Activated CD8-positive, alpha-beta memory T cell treated with anti-CD3 and anti-CD28 coated beads, Interleukin-2, amount 10 ng/mL, durations not matched to agents 7 days and 5 days (primary cell): ENCODE results near the gene VPS45. TPM values are rescaled to one million over a fixed set of nuclear protein-coding genes. Genes with fewer than 3 reads are reported as not detected.

Source experiments
- ATAC-seq: fragments of 150-1000 bp; cut with Tn5 transposase; one replicate; pipeline ENCODE4 v1.10.0; 2021; ENCODE audit warnings: moderate library complexity
- CTCF ChIA-PET: fragments of 350-600 bp; sonication (Branson Sonifier 250); formaldehyde crosslinking; loops from one replicate; lab custom pipeline; 2021; ENCODE audit warnings: antibody characterized with exemption; lab: Charles Lee
- DNase-seq: peaks from one replicate; pipeline ENCODE4 v3.0.0-alpha.2; 2020
- H3K27ac Mint-ChIP-seq: one replicate; pipeline ENCODE4 v1.8.0; 2021; ENCODE audit warnings: mild to moderate bottlenecking, mixed read lengths
- H3K27me3 Mint-ChIP-seq: one replicate; pipeline ENCODE4 v1.8.0; 2021; ENCODE audit warnings: mixed read lengths
- H3K36me3 Mint-ChIP-seq: one replicate; pipeline ENCODE4 v1.8.0; 2021; ENCODE audit warnings: mild to moderate bottlenecking, mixed read lengths
- H3K4me1 Mint-ChIP-seq: one replicate; pipeline ENCODE4 v1.8.0; 2021; ENCODE audit warnings: mixed read lengths
- H3K4me3 Mint-ChIP-seq: one replicate; pipeline ENCODE4 v1.8.0; 2021; ENCODE audit warnings: mild to moderate bottlenecking, moderate library complexity, mixed read lengths
- H3K9me3 Mint-ChIP-seq: one replicate; pipeline ENCODE4 v1.8.0; 2022; ENCODE audit warnings: low read depth, mixed read lengths
- total RNA-seq, 2 experiments: library from RNA; stranded (reverse); gene quantifications; one replicate each; pipeline ENCODE4 v1.2.3, GENCODE V29; 2021

Gene VPS45
- total RNA-seq, 2 experiments from 2014 or later, result 34.7 to 35.9 TPM

DNA sequence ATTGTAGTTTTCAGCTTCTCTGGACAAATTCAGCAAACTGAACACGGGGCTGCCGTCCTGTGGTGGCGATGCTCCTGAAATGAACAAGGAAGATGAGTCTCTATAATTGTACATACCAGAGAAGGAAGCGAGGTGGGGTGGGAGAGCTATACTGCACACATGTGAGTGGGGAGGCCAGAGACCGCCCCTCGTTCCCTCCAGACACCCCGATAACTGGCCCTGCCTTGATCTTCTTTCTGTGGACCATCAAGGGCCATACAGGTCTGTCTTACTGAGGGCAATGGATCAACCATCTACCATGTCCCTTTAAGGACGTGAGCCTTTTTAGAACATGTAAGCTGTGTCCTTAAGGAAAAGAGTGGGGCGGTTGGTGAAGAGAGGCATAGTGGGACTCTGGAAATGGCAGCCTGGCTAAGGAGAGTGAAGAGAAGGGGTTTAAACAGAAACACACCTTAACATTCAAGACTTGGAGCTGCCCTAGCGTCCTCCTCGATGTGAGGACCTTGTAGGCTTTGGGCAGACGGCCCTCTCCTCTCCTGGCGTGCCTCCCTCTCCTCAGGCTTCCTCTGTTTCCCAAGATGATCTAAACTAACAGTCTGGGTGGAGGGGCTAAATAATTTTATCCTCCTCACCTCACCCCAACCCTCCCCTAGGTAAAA lies 88.0 kb downstream of the VPS45 start:
- no peaks in the 10 kb centered on the region for H3K9me3 Mint-ChIP-seq
- H3K4me3 Mint-ChIP-seq, result no peak overlapping the region
- H3K4me1 Mint-ChIP-seq, result peaks cover 87% of the 10 kb centered on the region
- peak overlapping the region; percentile 18 for H3K27ac Mint-ChIP-seq
- ATAC-seq (no peak), DNase-seq (no peak)
- H3K36me3 Mint-ChIP-seq, result peaks cover 85% of the 10 kb centered on the region
- no peaks in the 10 kb centered on the region for H3K27me3 Mint-ChIP-seq
- CTCF ChIA-PET, result interaction anchor here (1.2 to 26.8 kb wide), 3 partner anchors 10 to 84 kb away, joined by 4 to 424 read pairs (median 44); partner anchors contain the start of gene VPS45

DNA sequence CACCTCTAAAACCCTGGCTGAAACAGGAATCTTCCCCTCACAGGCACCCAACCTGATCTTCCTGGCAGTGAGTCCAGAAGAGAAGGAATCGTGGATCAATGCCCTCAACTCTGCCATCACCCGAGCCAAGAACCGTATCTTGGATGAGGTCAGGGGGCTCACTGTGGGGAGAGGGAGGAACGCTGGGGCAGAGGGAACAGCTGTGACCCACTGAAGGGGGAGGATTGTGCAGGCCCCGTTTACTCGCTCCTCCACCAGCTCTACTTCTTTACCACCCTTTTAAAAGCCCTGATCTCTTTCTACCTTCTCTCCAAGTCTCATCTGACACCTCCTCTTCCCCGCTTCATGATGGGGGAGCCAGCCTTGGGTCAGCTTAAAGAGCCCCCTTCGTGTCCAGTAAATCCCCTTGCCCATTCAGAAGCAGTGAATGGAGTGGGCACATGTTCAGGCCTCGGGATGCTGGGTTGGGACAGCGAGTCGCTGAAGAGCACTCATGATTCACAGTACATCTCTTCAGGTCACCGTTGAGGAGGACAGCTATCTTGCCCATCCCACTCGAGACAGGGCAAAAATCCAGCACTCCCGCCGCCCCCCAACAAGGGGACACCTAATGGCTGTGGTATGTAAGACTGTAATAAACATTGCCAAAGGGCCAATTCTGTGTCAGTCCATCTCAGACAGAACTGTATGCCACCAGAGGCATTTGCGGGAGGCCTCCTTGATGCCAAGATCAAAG lies 89.5 kb downstream of the VPS45 start:
- peaks cover 76% of the 10 kb centered on the region for H3K36me3 Mint-ChIP-seq
- H3K4me1 Mint-ChIP-seq, result peaks cover 91% of the 10 kb centered on the region
- CTCF ChIA-PET, result interaction anchor here (1.2 to 26.8 kb wide), 4 partner anchors 8 to 85 kb away, joined by 3 to 424 read pairs (median 24); partner anchors contain the start of gene VPS45
- peak; percentile 23 for DNase-seq
- no peak overlapping the region for H3K27ac Mint-ChIP-seq
- no peak overlapping the region for H3K4me3 Mint-ChIP-seq
- H3K9me3 Mint-ChIP-seq, result no peaks in the 10 kb centered on the region
- no peak for ATAC-seq
- H3K27me3 Mint-ChIP-seq, result no peaks in the 10 kb centered on the region

DNA sequence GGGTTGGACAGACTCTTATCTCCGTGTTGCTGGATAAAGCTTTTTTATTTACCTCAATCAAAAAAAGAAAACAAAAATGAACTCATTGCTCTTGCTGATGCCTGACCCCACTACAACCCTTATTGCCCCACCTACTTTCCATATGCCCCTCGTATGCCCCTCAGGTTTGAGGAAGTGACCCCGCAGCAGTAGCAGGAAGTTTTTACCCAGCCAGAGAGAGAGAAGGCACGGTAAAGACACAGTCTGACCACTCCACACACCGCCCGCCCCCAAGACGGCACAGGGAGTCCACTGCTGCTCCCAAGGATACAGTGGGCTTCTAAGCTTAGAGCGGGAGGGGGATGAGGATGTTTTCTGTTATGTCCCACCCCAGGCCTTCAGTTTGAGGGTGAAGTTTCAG lies 92.0 kb downstream of the VPS45 start:
- H3K27ac Mint-ChIP-seq, result peak overlapping the region; percentile 70
- H3K4me1 Mint-ChIP-seq, result peaks cover 82% of the 10 kb centered on the region
- H3K27me3 Mint-ChIP-seq, result no peaks in the 10 kb centered on the region
- ATAC-seq (no peak), DNase-seq (no peak)
- CTCF ChIA-PET, result interaction anchor here (1.2 to 26.8 kb wide), 6 partner anchors 9 to 88 kb away, joined by 3 to 424 read pairs (median 5); partner anchors contain the start of gene VPS45
- no peaks in the 10 kb centered on the region for H3K9me3 Mint-ChIP-seq
- H3K36me3 Mint-ChIP-seq, result peaks cover 57% of the 10 kb centered on the region
- no peak overlapping the region for H3K4me3 Mint-ChIP-seq

DNA sequence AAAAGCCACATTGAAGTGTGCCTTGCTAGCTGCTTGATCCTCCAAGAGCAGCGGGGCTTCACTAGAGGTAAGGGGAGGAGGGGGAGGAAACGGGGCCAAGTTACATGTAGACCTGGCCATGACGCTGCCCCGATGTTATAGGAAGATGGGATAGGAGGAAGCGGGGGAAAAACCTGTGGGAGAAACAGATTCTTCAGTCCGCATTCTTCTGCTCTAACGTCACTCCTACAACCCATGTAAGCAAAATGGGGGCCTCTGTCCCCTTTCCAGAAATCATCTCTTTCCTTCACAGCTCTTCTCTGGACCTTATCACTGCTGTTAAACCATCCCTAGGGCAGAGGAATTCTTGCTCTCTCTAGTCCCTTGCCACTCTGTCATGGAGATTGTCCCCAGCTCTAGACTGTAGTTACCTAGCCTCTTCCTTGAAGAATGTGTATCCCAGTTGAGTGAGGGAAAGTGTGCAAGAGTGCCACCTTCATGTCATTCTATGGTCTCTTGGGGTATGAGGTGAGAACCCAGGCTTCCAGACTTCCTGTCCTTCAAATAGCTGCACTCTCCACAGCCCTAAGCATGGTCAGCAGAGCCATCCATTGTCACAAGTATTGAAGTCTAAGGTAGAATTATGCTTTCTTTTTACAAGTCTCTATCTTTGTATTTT lies 93.5 kb downstream of the VPS45 start:
- peaks cover 42% of the 10 kb centered on the region for H3K36me3 Mint-ChIP-seq
- H3K4me3 Mint-ChIP-seq, result no peak overlapping the region
- CTCF ChIA-PET, result interaction anchor here (1.0 to 26.8 kb wide), 11 partner anchors 10 to 259 kb away, joined by 3 to 424 read pairs (median 3); partner anchors contain the start of genes PLEKHO1 and VPS45
- peak overlapping the region; percentile 37 for H3K27ac Mint-ChIP-seq
- H3K27me3 Mint-ChIP-seq, result no peaks in the 10 kb centered on the region
- ATAC-seq, result no peak
- no peak for DNase-seq
- peaks cover 86% of the 10 kb centered on the region for H3K4me1 Mint-ChIP-seq
- H3K9me3 Mint-ChIP-seq, result no peaks in the 10 kb centered on the region

DNA sequence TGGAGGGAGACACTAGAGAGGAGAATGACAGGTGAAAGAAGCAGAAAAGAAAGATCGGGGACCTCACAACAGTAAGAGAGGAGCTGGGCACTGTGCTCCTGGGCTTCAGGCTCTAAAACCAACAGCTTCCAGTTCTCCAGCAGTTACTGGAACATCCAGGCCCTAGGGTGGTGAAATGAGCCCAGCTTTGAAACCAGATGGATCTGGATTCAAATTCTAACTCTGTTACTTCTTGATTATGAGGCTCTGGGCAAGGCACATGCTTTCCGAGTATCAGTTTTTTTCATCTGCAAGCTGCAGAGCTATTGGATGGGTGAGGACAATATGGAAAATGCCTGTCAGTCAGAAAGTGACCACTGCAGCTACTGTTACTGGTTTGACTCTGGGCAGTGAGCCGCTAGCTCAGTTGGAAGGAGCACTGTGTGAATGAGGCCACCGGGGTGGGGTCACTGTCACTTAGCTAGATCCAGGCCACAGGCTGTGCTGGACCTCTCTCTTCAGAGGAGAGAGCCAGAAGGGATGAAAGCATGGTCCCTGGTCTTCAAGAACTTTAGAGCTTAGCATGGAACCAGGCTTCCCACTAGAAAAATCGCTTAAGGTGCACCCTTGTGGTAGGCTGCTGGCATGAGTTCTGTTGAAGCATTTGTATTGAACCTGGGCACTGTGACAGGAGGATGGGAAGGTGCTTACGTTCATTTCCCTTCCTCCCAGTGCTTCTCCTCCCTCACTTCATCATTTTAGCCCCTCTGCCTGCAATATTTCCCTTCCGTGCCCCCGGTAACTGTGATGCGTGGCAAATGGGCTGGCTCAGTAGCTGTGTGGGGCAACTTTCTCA lies 94.4 kb downstream of the VPS45 start:
- Mint-ChIP-seq H3K36me3 (peaks cover 33% of the 10 kb centered on the region), H3K27ac (peak overlapping the region; percentile 25), H3K27me3 (no peaks in the 10 kb centered on the region), H3K9me3 (no peaks in the 10 kb centered on the region), H3K4me3 (no peak overlapping the region), H3K4me1 (peaks cover 80% of the 10 kb centered on the region)
- CTCF ChIA-PET, result interaction anchor here (1.1 to 26.8 kb wide), 8 partner anchors 11 to 260 kb away, joined by 3 to 424 read pairs (median 4); partner anchors contain the start of genes PLEKHO1 and VPS45
- ATAC-seq (no peak), DNase-seq (no peak)

DNA sequence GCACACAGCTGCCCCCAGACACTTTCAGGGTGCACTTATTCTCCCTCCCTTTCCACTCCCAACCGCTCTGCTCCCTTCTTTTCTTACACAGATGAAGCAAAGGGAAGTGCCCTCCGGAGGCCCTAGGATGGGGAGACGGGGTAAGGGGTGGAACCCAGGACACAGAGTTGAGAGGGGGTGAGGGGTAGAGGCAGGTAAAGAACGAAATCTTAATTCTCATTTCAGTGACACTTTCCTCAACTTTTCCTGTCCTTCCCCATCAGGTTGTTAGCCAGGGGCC lies 94.9 kb downstream of the VPS45 start:
- no peak for DNase-seq
- Mint-ChIP-seq H3K4me1 (peaks cover 74% of the 10 kb centered on the region), H3K27ac (no peak overlapping the region), H3K4me3 (no peak overlapping the region), H3K36me3 (peaks cover 27% of the 10 kb centered on the region), H3K9me3 (no peaks in the 10 kb centered on the region), H3K27me3 (no peaks in the 10 kb centered on the region)
- ATAC-seq, result no peak
- CTCF ChIA-PET, result interaction anchor here (1.1 to 26.8 kb wide), 6 partner anchors 11 to 260 kb away, joined by 3 to 424 read pairs (median 4); partner anchors contain the start of gene VPS45

- Mint-ChIP-seq H3K9me3 (no peaks in the 10 kb centered on the region), H3K27me3 (no peaks in the 10 kb centered on the region), H3K27ac (peak overlapping the region; percentile 50), H3K36me3 (peaks cover 22% of the 10 kb centered on the region), H3K4me1 (peaks cover 68% of the 10 kb centered on the region), H3K4me3 (no peak overlapping the region)
- ATAC-seq, result no peak
- CTCF ChIA-PET, result interaction anchor here (1.5 to 26.8 kb wide), 4 partner anchors 10 to 92 kb away, joined by 3 to 424 read pairs (median 32); partner anchors contain the start of genes PLEKHO1 and VPS45
- no peak for DNase-seq
Observed at GRCh38 chr1:150162862-150163706, 95.5 kb downstream of the VPS45 start.

- Mint-ChIP-seq H3K4me1 (peaks cover 59% of the 10 kb centered on the region), H3K27ac (no peak overlapping the region), H3K36me3 (peaks cover 14% of the 10 kb centered on the region), H3K9me3 (no peaks in the 10 kb centered on the region), H3K4me3 (no peak overlapping the region), H3K27me3 (no peaks in the 10 kb centered on the region)
- CTCF ChIA-PET, result interaction anchor here (2.6 to 26.8 kb wide), 4 partner anchors 11 to 93 kb away, joined by 8 to 424 read pairs (median 32); partner anchors contain the start of genes PLEKHO1 and VPS45
- DNase-seq (no peak), ATAC-seq (no peak)
Observed at GRCh38 chr1:150164224-150164623, 96.6 kb downstream of the VPS45 start.

DNA sequence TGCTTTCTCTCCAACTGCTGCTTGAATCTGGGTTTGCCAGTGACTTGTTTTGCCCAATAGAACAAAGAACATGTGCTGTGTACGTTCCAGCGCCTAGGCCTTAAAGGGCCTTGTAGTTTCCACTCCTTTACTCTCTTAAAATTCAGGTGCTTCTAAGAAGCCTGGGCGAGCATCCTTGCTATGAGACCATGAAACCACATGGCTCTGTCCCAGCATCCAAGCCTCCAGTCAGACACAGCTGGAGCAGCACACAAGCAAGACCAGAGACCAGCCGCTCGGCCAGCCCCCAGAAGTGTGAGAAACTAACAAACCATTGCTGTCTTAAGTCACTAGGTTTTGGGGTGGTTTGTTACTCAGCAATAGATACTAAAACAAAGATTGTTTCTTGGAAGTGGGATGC lies 97.2 kb downstream of the VPS45 start:
- no peaks in the 10 kb centered on the region for H3K27me3 Mint-ChIP-seq
- DNase-seq (no peak), ATAC-seq (no peak)
- H3K4me3 Mint-ChIP-seq, result no peak overlapping the region
- CTCF ChIA-PET, result interaction anchor here (1.1 to 26.8 kb wide), 8 partner anchors 12 to 163 kb away, joined by 3 to 424 read pairs (median 6); partner anchors contain the start of genes PLEKHO1 and VPS45
- no peaks in the 10 kb centered on the region for H3K9me3 Mint-ChIP-seq
- H3K27ac Mint-ChIP-seq, result no peak overlapping the region
- H3K36me3 Mint-ChIP-seq, result peaks cover 10% of the 10 kb centered on the region
- peaks cover 53% of the 10 kb centered on the region for H3K4me1 Mint-ChIP-seq

- H3K36me3 Mint-ChIP-seq, result peaks cover 2% of the 10 kb centered on the region
Observed at GRCh38 chr1:150165622-150166612, 98.3 kb downstream of the VPS45 start.

More at GRCh38 chr1:150165622-150166612, 98.3 kb downstream of the VPS45 start:
- CTCF ChIA-PET, result interaction anchor here (0.8 to 26.8 kb wide), 22 partner anchors 9 to 204 kb away, joined by 3 to 424 read pairs (median 4); partner anchors contain the start of genes PLEKHO1 and VPS45
- DNase-seq, result peak; percentile 70
- Mint-ChIP-seq H3K27ac (no peak overlapping the region), H3K4me1 (peaks cover 44% of the 10 kb centered on the region), H3K4me3 (no peak overlapping the region), H3K9me3 (no peaks in the 10 kb centered on the region), H3K27me3 (no peaks in the 10 kb centered on the region)
- no peak for ATAC-seq
